Stimulated activated naive CD8-positive, alpha-beta T cell treated with anti-CD3 and anti-CD28 coated beads, Interleukin-15, Interleukin-2, amounts not matched to agents 100 U/mL and 50 U/mL, for 24 hours (primary cell): Measurements from ENCODE around the gene GP9.

Source experiments
- ATAC-seq: fragments of 150-1000 bp; cut with Tn5 transposase; one replicate; pipeline ENCODE4 v1.10.0; 2021
- DNase-seq: peaks from one replicate; pipeline ENCODE4 v3.0.0; 2021

The GP9 gene

DNA sequence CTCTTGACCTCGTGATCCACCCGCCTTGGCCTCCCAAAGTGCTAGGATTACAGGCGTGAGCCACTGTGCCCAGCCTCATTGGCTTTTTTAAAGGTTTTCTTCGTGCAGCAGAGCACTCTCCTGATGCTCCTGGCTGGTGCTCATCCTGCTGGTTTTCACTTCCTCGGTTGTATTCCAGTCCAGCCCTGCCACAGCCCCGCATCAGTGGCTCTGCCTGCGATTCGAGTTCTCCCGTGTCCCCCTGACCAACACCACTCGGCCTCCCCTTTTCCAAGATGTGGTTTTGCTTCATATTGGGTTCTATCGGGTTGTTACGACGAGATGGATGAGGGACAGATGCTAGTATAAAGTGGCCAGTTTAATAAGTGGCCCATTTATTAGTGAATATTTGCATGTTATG lies 31.7 kb upstream of the GP9 start:
- DNase-seq, result no peak
- no peak for ATAC-seq

DNA sequence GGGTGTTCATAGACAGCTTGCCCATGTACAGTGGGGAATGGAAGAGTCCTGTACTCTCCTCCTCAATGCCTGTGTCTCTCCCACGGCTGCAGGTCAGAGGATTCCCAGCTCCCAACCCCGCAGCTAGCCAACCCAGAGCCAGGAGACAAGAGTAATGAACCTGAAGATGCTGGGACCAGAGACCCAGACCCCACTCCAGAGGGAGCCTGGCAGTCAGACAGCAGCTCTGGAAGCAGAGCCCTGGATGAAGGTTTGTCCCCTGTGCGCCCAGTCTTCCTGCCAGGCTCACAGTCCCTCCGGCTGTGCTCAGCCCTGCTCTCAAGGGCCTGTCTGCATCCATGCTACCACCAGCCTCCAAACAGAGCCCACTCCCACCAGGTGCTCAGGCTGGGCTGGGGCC lies 30.0 kb upstream of the GP9 start:
- no peak for ATAC-seq
- no peak for DNase-seq

DNA sequence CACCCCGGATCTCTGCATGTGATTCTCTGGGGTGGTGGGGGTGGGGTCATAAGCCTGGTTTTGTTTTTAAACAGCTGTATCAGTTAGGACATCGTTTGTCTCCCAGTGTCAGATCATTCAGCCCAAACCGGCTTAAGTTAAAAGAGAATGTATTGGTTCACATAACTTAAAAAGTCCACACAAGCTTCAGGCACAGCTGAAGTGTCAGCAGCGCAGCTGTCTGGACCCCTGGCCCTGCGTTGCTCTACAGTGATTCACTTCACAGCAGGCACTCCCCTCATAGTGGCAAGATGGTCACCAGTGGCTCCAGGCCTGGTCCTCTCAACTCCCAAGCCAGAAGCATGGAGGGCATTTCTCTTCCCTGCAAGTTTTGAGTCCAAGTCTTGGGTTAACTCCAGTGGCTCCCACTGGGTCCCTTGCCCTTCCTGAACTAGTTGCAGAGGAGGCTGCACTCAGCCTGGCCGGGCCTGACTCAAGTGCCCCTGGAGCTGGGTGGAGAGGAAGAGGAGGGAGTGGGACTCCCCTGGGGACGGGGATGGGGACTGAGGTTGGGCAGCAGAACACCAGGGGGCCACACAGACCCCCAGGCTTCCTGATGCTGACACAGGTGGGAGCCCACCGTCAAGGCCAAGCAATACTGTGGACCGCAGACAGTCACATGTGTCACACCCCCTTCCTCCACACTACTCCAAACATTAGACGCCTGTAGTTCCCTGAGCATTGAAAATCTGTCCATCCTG lies 28.9 kb upstream of the GP9 start:
- DNase-seq (no peak), ATAC-seq (no peak)

GRCh38 chr3:129032716-129033115 lies 27.9 kb upstream of the GP9 start:
- DNase-seq (no peak), ATAC-seq (no peak)

DNA sequence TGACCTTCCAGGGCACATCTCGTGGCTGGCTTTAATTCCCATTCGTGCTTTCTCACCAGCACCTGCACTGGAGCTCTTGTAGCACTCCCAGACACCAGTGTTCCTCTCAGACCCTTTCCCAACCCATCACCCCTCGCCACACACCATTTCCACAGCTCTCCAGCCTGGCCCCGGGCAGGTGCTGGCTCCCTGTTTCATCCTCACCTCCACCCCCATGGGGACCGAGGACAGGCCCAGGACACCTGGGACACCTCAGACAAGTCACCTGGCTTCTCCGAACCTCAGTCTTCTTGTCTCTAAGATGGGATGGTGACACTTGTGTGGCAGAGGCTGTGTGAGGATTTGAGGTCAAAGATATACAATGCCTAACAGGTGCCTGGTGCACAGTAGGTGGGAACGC lies 27.4 kb upstream of the GP9 start:
- DNase-seq (no peak), ATAC-seq (no peak)

DNA sequence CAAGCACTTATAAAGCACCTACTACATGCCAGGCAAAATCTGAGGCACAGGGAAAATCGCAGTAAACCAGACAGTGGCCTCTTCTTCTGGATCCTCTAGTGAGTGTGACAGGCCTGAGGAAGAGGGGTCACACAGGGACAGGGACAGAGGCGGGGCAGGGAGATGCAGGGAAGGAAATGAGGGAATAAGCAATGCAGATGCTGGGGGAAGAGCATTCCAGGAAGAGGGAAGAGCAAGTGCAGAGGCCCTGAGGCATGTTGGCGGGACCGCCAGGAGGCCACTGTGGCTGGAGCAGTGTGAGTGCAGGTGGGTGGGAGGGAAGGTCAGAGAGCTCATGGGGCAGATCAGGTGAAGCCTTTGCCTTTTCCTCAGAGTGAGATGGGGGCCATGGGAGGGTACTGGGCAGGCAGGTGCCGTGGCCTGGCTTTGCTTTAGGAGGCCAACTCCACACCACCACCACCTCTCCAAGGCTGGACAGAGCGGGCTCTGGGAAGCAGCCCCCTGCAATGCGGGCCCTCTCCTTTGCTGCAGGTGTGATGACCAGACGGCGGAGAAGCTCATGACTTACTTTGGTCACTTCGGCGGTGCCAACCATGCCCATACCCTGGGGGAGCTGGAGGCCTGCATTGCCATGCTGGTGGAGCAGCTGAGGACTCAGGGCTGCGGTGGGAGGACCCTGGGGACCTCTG lies 26.8 kb upstream of the GP9 start:
- ATAC-seq, result no peak

DNA sequence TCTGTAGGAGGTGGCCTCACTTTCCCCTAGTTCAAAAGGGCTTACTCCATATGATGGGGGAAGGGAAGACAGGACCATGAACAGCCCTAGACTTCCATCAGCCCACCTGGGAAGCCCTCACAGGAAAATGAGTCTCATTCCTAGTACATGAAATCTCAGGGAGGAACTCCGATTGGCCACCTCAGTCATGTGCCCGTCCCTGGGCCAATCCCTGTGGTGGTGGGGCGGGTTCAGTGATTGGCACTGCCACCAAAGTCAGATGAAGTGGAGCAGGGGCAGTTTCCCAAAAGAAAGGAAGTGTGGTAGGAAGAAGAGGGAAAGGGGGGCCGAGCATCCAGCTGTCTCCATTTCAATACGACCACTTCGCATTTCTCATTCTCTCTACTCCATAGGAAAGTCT lies 25.9 kb upstream of the GP9 start:
- DNase-seq, result no peak
- no peak for ATAC-seq

More for the DNA sequence above, 26.8 kb upstream of the GP9 start:
- DNase-seq, result no peak

DNA sequence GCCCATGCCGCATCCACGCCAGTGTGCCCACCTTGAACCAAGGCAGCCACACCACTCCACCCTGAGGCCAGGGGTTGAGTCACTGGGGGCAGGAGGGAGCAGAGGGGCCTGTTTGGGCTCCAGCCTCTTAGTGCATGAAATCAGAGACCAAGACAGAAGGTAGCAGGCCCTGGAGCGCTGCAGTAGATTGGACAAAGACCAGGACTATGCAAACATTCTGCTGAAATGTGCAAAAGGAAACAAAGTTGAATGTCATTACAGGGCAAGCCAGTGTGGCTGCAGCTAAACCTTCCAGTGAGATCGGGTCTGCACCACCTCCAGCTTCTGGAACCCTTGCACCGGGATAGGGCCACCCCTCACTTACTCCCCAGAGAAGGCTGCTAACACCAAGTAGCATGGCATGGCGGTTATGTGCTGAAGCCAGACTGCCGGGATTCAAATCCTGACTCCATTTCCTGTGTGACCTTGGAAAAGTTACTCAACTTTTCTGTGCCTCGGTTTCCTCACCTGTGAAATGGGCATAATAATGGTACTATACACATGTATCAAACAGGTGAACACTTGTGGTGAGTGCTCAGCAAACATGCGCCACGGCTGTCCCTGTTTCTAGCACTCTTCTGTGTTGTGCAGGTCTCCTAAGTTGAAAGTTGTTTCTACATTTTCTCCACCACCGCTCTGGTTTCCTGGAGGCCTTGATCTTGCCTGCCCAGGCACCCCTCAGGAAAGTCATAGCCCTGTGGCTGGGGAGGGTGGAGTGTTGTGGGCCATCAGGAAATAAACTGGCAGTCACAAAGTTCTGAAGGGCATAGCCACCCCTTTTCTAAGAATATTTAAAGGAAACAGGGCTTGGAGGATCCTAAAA lies 25.0 kb upstream of the GP9 start:
- no peak for ATAC-seq

DNA sequence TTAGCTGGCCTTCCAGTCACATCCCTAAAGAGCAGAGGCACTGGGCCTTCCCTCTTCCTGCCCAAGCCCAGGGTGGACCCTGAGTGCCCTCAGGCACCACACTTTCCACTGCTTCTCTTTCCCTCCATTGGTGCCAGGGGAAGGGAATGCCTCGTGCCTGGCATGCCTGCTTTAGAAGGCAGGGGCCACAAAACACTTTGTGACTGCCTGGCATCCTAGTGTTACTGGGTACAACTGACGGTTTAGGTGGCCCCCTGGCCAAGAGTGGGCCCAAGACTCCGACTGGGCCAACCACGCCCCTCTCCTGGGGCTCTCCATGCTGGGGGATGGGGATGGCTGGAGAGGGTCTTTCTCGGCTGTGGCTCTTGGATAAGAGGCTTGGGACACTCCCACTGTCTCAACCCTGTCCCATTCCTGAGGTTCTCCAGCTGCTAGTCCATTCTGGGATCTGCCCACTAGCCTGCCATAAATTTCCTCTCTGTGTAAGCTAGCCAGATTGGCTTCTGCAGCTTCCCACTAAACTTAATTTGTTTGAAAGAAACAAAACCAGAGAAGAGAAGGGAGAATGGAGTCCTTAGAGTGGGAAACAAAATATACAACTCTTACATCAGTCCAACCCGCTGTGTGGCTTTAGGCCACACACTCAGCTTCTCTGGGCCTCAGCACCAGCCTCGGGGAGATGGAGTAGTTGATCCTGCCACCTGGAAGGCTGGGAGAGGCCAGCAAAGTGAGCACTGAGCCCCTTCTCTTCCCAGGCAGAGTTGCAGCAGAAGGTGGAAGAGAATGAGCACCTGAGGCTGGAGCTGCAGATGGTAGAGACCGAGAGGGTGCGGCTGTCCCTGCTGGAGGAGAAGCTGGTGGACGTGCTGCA lies 24.1 kb upstream of the GP9 start:
- no peak for DNase-seq
- ATAC-seq, result no peak

More for the DNA sequence above, 25.0 kb upstream of the GP9 start:
- DNase-seq, result no peak

GRCh38 chr3:129037093-129037419 lies 23.5 kb upstream of the GP9 start:
- no peak for DNase-seq
- ATAC-seq, result no peak

GRCh38 chr3:129038121-129038855 lies 22.3 kb upstream of the GP9 start:
- DNase-seq (no peak), ATAC-seq (no peak)

GRCh38 chr3:129039271-129040038 lies 21.1 kb upstream of the GP9 start:
- DNase-seq (no peak), ATAC-seq (no peak)

DNA sequence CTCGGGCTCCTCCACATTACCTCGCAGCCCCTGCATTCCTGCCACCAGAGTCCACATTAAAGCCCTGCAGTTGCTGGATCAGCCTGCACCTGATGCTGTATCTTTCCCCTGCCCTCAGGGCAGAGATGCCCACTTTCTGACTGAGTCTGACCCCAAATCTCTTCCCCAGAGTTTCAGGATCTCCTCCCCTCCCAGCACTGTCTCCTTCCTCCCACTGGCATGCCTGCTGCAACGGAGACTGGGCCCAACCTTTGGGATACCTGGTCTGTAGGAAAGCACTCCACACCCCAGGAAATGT lies 20.6 kb upstream of the GP9 start:
- no peak for ATAC-seq
- no peak for DNase-seq

GRCh38 chr3:129040579-129041300 lies 19.8 kb upstream of the GP9 start:
- no peak for DNase-seq
- no peak for ATAC-seq

DNA sequence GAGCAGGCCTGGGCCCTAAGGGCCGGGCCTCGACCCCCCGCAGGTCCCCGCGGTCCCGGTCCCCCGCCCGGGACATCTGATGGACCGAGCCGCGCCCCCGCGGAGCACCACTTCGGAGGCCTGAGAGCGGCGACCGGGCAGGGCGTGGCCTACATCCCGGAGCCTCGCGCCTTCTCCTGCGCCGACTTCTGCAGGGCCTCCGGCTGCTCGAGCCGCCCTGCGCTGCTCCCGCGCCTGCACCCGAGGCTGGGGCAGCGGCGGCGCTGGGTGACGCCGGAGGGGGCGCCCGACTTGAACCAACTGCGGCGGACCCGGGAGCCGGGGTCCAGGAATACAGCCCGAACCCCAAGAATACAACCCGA lies 14.9 kb upstream of the GP9 start:
- ATAC-seq (peak; percentile 88), DNase-seq (peak; percentile 56)

GRCh38 chr3:129046037-129046731 lies 14.4 kb upstream of the GP9 start:
- DNase-seq (no peak), ATAC-seq (peak; percentile 55)

DNA sequence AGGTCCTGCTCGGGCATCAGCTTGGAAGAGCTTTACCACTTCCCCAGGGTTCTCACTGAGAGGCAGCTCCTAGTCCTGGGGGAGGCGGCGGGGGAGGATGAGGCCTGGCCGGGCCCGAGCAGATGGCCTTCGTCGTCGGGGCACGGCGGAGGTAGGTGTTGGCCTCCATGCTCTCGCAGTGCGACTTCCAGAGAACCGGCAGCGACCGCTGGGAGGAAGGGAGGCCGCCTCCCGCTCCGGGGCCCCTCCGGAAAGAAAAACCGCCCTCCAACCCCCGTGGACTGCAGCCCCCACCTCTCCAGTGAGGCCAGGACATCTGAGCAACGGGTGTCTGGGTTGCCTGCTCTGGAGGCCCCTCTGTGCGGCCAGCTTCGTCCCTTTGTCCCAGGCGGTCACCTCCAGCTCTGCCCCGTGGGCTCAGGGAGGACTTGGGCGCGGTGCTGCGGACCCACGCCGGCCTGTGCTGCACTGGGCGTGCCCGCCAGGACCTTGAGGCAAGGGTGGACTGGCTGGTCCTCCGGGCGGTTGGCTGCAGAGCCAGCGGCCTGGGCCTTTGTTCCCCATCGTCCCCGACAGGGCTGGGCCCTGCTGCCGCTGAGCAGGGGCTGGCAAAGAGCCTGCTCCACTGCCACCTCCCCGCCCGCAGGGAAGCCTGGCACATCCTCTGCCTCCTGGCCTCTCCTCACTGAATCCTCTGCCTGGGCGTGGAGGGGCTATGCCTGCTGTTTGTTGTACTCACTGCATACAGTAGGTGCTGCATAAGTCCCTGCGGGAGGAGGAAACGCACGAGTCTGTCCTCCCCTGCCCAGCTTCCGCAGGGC lies 13.6 kb upstream of the GP9 start:
- DNase-seq (no peak), ATAC-seq (no peak)

DNA sequence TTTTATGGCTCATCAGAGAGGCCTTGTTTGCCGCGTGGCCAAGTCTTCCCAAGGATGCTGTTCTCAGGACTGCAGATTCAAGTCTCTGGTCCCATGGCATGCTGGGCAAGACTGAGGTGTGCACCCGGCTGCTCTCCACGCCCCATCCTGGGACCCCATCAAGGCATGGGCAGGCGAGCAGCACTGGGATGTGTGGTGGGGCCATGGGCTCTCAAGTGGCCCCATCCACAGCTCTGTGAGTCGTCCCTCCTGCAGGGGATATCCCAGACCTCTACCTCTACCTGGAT lies 13.1 kb upstream of the GP9 start:
- DNase-seq (no peak), ATAC-seq (no peak)
